ENCODE results near the gene PSME4.
A peak's percentile ranks its signal among the peaks of the same experiment; 100 is the strongest.
"Not testable (repeated sequence)": the region's sequence is repeated elsewhere in the genome, so short reads cannot be mapped to it uniquely, and the experiment has no call there.

PSME4 gene

GRCh38 chr2:53826587-53827397 is 144.0 kb downstream of the PSME4 start:
- Histone ChIP-seq H3K9me3 (ENCODE audit: control insufficient read depth in 2 of 2, low read length in 2 of 2) (no peaks in the 10 kb centered on the region), H3K9ac (ENCODE audit: low read depth in 1 of 2, low read length in 2 of 2) (no peak overlapping the region), H3K4me3 (ENCODE audit: low read length in 2 of 2) (no peak overlapping the region), H3K36me3 (ENCODE audit: control insufficient read depth in 2 of 2, insufficient read depth in 2 of 2, low read length in 2 of 2) (no peaks in the 10 kb centered on the region), H3K27ac (ENCODE audit: low read depth in 2 of 2, low read length in 2 of 2) (no peak overlapping the region), H3K4me1 (ENCODE audit: control insufficient read depth in 2 of 2, insufficient read depth in 2 of 2, low read length in 2 of 2) (no peaks in the 10 kb centered on the region), H3K27me3 (ENCODE audit: control insufficient read depth in 2 of 2, insufficient read depth in 2 of 2, low read length in 2 of 2) (no peaks in the 10 kb centered on the region)

- Histone ChIP-seq H3K4me1 (ENCODE audit: control insufficient read depth in 2 of 2, insufficient read depth in 2 of 2, low read length in 2 of 2) (no peaks in the 10 kb centered on the region), H3K4me3 (ENCODE audit: low read length in 2 of 2) (no peak overlapping the region), H3K27ac (ENCODE audit: low read depth in 2 of 2, low read length in 2 of 2) (no peak overlapping the region), H3K36me3 (ENCODE audit: control insufficient read depth in 2 of 2, insufficient read depth in 2 of 2, low read length in 2 of 2) (no peaks in the 10 kb centered on the region), H3K9ac (ENCODE audit: low read depth in 1 of 2, low read length in 2 of 2) (no peak overlapping the region), H3K27me3 (ENCODE audit: control insufficient read depth in 2 of 2, insufficient read depth in 2 of 2, low read length in 2 of 2) (no peaks in the 10 kb centered on the region), H3K9me3 (ENCODE audit: control insufficient read depth in 2 of 2, low read length in 2 of 2) (no peaks in the 10 kb centered on the region)
Observed at GRCh38 chr2:53826030-53826410, 144.8 kb downstream of the PSME4 start.

- not testable (repeated sequence) for H3K27ac ChIP-seq (ENCODE audit: low read depth in 2 of 2, low read length in 2 of 2); H3K9ac ChIP-seq (ENCODE audit: low read depth in 1 of 2, low read length in 2 of 2); H3K36me3 ChIP-seq (ENCODE audit: control insufficient read depth in 2 of 2, insufficient read depth in 2 of 2, low read length in 2 of 2); H3K27me3 ChIP-seq (ENCODE audit: control insufficient read depth in 2 of 2, insufficient read depth in 2 of 2, low read length in 2 of 2); H3K4me3 ChIP-seq (ENCODE audit: low read length in 2 of 2); H3K9me3 ChIP-seq (ENCODE audit: control insufficient read depth in 2 of 2, low read length in 2 of 2)
- H3K4me1 ChIP-seq (ENCODE audit: control insufficient read depth in 2 of 2, insufficient read depth in 2 of 2, low read length in 2 of 2), result peaks cover 5 to 11% of the 10 kb centered on the region in 2 donors
Observed at GRCh38 chr2:53823639-53824038, 147.2 kb downstream of the PSME4 start.

GRCh38 chr2:53821810-53822209 is 149.0 kb downstream of the PSME4 start:
- Histone ChIP-seq H3K4me1 (ENCODE audit: control insufficient read depth in 2 of 2, insufficient read depth in 2 of 2, low read length in 2 of 2) (peaks cover 5 to 11% of the 10 kb centered on the region in 2 donors), H3K27me3 (ENCODE audit: control insufficient read depth in 2 of 2, insufficient read depth in 2 of 2, low read length in 2 of 2) (no peaks in the 10 kb centered on the region), H3K27ac (ENCODE audit: low read depth in 2 of 2, low read length in 2 of 2) (no peak overlapping the region), H3K4me3 (ENCODE audit: low read length in 2 of 2) (no peak overlapping the region), H3K36me3 (ENCODE audit: control insufficient read depth in 2 of 2, insufficient read depth in 2 of 2, low read length in 2 of 2) (peaks cover 8 to 14% of the 10 kb centered on the region in 2 donors), H3K9me3 (ENCODE audit: control insufficient read depth in 2 of 2, low read length in 2 of 2) (no peaks in the 10 kb centered on the region), H3K9ac (ENCODE audit: low read depth in 1 of 2, low read length in 2 of 2) (no peak overlapping the region)

GRCh38 chr2:53820711-53821110 is 150.1 kb downstream of the PSME4 start:
- Histone ChIP-seq H3K9ac (ENCODE audit: low read depth in 1 of 2, low read length in 2 of 2) (no peak overlapping the region), H3K27ac (ENCODE audit: low read depth in 2 of 2, low read length in 2 of 2) (no peak overlapping the region), H3K9me3 (ENCODE audit: control insufficient read depth in 2 of 2, low read length in 2 of 2) (no peaks in the 10 kb centered on the region), H3K4me3 (ENCODE audit: low read length in 2 of 2) (no peak overlapping the region), H3K27me3 (ENCODE audit: control insufficient read depth in 2 of 2, insufficient read depth in 2 of 2, low read length in 2 of 2) (no peaks in the 10 kb centered on the region), H3K4me1 (ENCODE audit: control insufficient read depth in 2 of 2, insufficient read depth in 2 of 2, low read length in 2 of 2) (peaks cover 5 to 11% of the 10 kb centered on the region in 2 donors), H3K36me3 (ENCODE audit: control insufficient read depth in 2 of 2, insufficient read depth in 2 of 2, low read length in 2 of 2) (peaks cover 16 to 18% of the 10 kb centered on the region in 2 donors)

- no peak overlapping the region for H3K9ac ChIP-seq (ENCODE audit: low read depth in 1 of 2, low read length in 2 of 2)
- peak overlapping the region in 1 of 2 donors; percentile 52 for H3K27ac ChIP-seq (ENCODE audit: low read depth in 2 of 2, low read length in 2 of 2)
- no peaks in the 10 kb centered on the region for H3K9me3 ChIP-seq (ENCODE audit: control insufficient read depth in 2 of 2, low read length in 2 of 2)
- H3K4me3 ChIP-seq (ENCODE audit: low read length in 2 of 2), result peak overlapping the region in 1 of 2 donors; percentile 61
- H3K4me1 ChIP-seq (ENCODE audit: control insufficient read depth in 2 of 2, insufficient read depth in 2 of 2, low read length in 2 of 2), result peaks cover 5 to 11% of the 10 kb centered on the region in 2 donors
- no peaks in the 10 kb centered on the region for H3K27me3 ChIP-seq (ENCODE audit: control insufficient read depth in 2 of 2, insufficient read depth in 2 of 2, low read length in 2 of 2)
- H3K36me3 ChIP-seq (ENCODE audit: control insufficient read depth in 2 of 2, insufficient read depth in 2 of 2, low read length in 2 of 2), result peaks cover 22 to 24% of the 10 kb centered on the region in 2 donors
Observed at GRCh38 chr2:53820048-53820447, 150.7 kb downstream of the PSME4 start.

- Histone ChIP-seq H3K27ac (ENCODE audit: low read depth in 2 of 2, low read length in 2 of 2) (peak overlapping the region in 1 of 2 donors; percentile 52), H3K9me3 (ENCODE audit: control insufficient read depth in 2 of 2, low read length in 2 of 2) (no peaks in the 10 kb centered on the region), H3K4me3 (ENCODE audit: low read length in 2 of 2) (peak overlapping the region in 1 of 2 donors; percentile 61), H3K36me3 (ENCODE audit: control insufficient read depth in 2 of 2, insufficient read depth in 2 of 2, low read length in 2 of 2) (peaks cover 22 to 25% of the 10 kb centered on the region in 2 donors), H3K9ac (ENCODE audit: low read depth in 1 of 2, low read length in 2 of 2) (no peak overlapping the region), H3K27me3 (ENCODE audit: control insufficient read depth in 2 of 2, insufficient read depth in 2 of 2, low read length in 2 of 2) (no peaks in the 10 kb centered on the region), H3K4me1 (ENCODE audit: control insufficient read depth in 2 of 2, insufficient read depth in 2 of 2, low read length in 2 of 2) (peaks cover 5 to 11% of the 10 kb centered on the region in 2 donors)
Observed at GRCh38 chr2:53819634-53820033, 151.2 kb downstream of the PSME4 start.

- H3K9me3 ChIP-seq (ENCODE audit: control insufficient read depth in 2 of 2, low read length in 2 of 2), result no peaks in the 10 kb centered on the region
- peaks cover 24 to 27% of the 10 kb centered on the region in 2 donors for H3K36me3 ChIP-seq (ENCODE audit: control insufficient read depth in 2 of 2, insufficient read depth in 2 of 2, low read length in 2 of 2)
- H3K27ac ChIP-seq (ENCODE audit: low read depth in 2 of 2, low read length in 2 of 2), result no peak overlapping the region
- no peak overlapping the region for H3K9ac ChIP-seq (ENCODE audit: low read depth in 1 of 2, low read length in 2 of 2)
- H3K4me3 ChIP-seq (ENCODE audit: low read length in 2 of 2), result peak overlapping the region in 1 of 2 donors; percentile 61
- H3K27me3 ChIP-seq (ENCODE audit: control insufficient read depth in 2 of 2, insufficient read depth in 2 of 2, low read length in 2 of 2), result no peaks in the 10 kb centered on the region
- peaks cover 5 to 11% of the 10 kb centered on the region in 2 donors for H3K4me1 ChIP-seq (ENCODE audit: control insufficient read depth in 2 of 2, insufficient read depth in 2 of 2, low read length in 2 of 2)
Observed at GRCh38 chr2:53818854-53819435, 151.8 kb downstream of the PSME4 start.
